HG02623 (cell line): ENCODE measurements around the gene TMEM125.

Experiments
- ATAC-seq: cut with Tn5 transposase; IDR thresholded peaks from one replicate; pipeline ENCODE4 v1.9.1; 2021; ENCODE audit warnings: moderate library complexity; ENCODE audit not compliant: unreplicated experiment

The TMEM125 gene

DNA sequence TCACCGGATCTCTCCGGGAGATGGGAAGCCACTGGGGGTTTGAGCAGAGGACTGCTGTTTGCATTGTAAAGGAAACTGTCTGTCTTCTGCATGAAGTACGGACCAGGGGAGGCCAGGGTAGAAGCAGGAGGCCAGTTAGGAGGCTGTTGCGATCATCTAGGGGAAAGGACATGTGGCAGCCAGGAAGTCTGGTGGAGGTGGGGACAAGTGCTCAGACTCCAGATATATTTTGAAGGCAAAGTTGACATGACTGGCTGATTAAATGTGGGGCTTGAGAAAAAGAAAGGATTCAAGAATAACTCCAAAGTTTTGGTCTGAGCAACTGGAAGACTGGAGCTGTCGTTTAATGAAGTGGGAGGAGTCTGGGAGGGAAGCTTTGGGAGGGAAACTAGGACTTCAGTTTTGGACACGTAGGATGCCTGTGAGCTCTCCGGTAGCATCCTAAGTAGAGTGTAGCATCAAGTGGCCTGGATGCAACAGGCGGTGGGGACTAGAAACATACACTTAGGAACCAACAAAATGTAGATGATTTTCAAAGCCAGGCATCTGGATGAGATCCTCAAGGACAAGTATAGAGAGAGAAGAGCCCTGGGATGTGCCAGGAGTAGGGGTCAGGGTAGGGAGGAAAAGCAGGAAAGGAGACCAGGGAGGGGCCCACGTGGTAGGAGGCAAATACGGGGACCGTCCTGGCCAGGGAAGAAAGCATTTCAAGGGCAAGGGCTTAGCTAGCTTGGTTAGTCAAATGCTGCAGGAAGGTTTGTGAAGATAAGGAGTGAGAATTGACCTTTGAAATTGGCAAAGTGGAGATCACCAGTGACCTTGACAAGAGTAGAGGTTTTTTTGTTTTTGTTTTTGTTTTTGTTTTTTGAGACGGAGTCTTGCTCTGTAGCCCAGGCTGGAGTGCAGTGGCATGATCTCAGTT is 19.3 kb downstream of the TMEM125 start:
- no peak for ATAC-seq

DNA sequence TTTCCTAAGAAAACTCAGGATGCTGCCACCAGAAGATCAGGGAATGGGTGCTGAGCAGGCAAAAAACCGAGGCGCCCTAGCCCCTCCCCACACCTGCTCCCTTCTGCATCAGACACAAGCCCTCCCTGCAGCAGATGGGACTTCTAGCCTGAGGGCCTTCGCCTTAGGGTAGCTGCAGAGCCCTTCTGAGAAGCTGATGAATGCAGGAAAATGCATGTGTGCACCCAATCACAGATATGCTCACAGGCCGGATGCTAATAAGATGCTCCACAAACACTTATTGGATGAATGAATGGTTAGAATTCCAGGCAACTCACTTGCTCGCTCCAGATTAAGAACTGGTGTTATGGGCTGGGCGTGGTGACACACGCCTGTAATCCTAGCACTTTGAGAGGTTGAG is 22.4 kb downstream of the TMEM125 start:
- no peak for ATAC-seq

DNA sequence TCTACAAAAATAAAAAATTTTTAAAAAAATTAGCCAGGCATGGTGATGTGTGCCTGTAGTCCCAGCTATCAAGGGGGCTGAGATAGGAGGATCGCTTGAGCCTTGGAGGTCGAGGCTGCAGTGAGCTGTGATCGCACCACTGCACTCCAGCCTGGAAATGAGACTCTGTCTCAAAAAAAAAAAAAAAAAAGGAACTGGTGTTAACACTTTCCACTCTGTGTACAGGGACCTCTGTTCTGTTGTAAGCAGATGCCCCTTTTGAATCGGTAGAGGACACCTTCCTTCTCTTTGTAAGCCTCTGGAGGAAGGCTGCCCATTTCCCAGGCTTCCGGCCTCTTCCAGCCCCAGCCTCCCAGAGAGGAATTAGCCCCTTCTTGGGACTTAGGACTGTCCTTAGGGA is 22.9 kb downstream of the TMEM125 start:
- ATAC-seq = no peak

DNA sequence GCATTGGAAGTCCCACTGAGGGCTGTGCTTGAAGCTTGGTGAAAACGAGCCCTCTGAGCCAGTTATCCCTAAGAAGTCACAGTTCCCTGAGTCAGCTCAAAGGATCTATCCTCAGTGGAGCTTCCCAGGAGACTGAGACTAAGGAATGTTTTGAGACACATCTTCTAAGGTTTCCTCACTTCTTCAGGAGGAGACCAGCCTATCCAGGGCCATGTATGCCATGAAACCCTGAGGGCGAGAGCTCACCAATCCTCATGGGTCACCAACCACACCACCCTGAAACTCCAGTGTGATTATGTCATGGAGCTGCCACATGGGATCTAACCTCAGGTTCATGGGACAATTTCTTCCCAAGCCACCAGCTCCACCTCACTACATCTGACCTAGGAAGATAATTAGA is 23.4 kb downstream of the TMEM125 start:
- ATAC-seq = no peak

DNA sequence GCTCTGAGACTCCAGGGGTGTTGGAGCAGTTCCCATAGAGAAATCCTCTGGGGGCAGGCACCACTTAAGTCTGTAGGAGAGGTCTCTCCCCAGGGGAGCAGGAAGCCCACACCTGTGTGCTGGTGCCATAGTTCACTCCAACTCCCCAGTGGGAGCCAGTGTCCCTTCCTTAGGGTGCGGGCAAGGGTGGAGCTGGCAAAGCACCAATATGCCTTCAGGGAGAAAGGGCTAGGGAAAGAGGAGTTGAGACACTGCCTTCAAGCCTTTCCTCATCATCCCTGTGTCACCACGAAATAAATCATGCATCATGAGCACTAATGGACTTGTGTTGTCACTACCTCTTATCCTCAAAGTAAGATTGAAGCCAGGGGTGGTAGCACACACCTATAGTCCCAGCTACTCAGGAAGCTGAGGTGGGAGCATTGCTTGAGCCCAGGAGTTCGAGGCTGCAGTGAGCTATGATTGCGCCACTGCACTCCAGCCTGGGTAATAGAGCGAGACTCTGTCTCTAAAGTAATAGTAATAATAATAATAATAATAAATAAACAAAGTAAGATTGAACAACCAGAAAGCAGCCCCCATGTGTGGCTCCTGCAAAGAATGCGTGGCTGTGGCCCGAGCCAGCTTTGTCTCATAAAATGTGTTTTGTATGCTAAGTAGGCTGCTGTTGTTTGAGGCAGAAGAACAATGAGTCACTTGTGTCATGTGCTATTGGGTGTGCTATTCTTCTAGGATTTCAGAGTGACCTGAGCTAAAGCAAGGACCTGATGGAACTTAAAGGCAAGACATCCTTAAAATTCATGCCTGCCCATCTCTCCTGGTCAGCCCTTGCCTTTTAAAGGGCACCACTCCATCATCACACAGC is 24.3 kb downstream of the TMEM125 start:
- ATAC-seq = no peak

DNA sequence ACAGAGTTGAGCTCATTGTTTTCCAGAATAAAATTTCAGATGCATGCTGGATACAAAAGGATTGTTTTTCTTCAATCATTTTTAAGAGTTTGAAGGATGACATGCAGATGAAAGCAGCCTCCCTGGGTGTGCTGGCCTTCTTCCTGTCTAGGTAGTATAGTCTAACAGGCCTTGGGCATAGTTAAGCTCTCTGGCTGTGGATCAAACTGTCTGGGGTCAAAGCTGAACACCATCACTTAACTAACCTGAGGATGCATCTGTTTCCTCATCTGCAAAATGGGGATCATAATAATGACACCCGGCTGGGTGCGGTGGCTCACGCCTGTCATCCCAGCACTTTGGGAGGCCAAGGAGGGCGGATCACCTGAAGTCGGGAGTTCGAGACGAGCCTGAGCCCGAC is 25.0 kb downstream of the TMEM125 start:
- no peak for ATAC-seq

DNA sequence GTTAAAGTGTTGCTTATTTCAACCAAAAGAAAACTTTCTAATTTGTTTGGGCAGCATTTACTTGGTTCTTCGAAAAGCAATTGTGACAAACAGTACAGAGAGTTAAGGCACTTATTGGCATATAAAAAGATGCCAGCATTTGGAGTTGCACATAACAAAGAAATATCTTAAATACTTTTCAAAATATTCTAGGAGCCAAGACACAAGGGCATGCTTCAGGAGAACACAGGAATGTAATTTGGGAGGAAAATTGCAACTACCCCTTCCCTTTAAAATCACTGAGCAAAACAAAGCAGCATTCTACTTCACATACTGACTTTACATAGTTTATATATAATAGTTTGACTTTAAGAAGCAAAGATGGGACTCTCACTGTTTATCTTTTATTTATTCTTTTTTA is 26.4 kb downstream of the TMEM125 start:
- ATAC-seq = no peak

DNA sequence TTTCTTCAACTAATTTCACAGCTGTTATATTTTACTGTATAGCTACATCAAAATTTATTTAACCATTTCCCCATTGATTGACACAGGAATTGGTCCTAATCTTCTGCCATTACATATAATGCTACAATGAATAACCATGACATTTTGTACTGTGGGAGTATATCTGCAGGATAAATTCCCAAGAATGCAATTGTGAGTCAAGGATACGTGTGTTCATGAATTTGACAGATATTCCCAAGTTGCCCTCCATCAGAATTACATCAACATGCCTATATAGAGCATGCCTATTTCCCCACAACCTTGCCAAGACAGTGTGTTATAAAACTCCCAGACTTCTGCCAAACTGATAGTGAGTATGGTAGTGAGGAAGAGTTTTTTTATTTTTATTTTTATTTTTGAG is 28.3 kb downstream of the TMEM125 start:
- no peak for ATAC-seq

DNA sequence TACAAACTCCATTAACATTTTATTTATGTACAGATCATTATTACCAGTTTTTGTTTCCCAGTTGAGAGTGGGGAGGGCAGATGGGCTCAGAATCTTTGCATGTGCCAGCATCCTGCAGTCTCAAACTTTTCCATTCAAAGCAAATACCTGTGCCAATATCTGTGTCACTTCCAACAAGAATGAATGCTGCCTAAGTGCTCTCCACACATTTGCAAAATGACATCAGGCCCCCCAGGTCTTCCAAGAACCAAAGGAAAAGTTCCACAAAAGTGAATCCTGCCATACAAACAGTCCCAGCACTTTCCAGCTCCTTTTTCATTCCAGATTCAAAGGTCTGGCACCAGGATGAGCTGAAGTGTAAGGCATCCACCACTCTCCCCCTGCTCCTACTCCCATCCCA is 29.3 kb downstream of the TMEM125 start:
- ATAC-seq = no peak

DNA sequence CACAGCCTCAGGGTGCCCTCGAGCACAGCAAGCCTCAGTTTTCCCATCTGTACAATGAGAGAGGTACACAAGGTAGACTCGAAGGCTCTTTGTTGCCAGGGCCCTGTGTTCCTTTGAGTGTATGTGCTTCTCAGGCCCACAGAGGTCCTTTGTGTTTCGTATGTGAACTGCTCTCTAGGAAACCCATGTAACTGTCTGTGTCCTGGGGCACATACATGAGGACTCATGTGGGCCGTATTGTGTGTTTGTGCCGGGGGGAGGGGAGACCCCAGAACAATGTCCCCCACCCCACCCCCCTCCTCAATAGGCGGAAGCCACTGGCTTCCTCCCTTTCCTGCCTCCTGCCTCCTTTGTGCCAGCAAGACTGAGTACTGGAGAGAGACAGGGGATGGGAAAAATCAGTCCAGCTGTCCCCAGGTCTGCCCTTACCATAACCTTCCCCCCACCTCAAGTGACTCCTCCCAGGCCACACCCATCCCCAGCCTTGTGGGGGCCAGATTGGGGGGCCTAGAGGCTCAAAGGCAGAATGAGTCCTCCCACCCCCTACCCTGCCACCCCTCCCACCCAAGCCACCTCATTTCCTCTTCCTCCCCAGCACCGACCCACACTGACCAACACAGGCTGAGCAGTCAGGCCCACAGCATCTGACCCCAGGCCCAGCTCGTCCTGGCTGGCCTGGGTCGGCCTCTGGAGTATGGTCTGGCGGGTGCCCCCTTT is 30.8 kb downstream of the TMEM125 start, which contains the start of gene TIE1:
Gene TIE1 (plus strand): TSS at position 605 of the 717 bp plus-strand sequence. CDS start 90 bp downstream, at position 695.
- ATAC-seq = no peak

DNA sequence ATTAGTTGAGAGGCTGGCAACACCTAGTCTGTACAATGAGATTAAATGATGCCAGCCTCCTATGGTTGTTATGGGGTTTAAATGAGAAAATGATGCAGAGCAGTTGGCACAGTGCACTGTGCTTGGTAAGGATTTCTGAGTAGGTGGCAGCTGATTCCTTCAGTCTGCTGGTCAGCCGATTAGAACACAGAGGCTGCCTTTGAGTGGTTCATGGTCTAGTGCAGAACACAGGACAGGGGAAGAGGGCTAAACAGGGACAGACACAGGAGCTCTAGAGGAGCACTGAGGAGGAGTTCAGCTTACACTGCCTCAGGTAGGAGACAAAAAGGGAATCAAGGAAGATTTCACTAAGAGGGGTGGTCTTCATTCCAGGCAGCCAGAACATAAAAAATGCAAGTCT is 32.4 kb downstream of the TMEM125 start:
- ATAC-seq = no peak

DNA sequence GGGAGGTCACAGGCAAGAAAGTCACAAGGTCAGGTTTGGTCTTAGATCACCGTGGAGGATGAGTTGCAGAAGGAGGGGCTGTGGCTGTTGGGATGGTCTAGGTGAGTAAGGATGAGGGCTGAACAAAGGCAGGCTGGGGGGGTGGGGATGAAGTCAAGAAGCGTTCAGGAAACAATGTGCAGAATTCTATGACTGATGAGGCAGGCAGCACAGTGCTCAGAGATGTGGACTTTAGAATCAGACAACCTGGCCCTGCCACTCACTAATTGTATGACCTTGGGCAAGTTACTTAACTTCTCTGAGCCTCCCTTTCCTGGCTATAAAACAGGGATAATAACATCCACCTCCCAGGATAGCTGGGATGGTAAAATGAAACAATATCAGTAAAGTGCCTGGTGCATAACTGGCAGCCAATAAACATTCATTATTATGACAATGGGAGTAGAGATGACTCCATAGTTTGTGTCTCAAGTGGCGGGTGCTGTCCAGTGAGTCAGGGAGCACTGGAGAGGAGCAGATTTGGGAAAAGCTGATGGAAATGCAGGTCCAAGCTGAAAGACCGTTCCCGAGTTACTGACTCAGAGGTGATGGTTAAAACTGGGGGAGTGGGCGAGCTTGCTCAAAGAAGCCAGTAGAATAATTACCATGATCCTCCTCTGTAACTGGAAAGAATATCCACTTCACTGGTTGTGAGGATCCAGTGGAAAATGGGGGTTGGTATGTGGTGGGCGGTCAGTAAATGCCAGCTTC is 33.1 kb downstream of the TMEM125 start:
- ATAC-seq = no peak

DNA sequence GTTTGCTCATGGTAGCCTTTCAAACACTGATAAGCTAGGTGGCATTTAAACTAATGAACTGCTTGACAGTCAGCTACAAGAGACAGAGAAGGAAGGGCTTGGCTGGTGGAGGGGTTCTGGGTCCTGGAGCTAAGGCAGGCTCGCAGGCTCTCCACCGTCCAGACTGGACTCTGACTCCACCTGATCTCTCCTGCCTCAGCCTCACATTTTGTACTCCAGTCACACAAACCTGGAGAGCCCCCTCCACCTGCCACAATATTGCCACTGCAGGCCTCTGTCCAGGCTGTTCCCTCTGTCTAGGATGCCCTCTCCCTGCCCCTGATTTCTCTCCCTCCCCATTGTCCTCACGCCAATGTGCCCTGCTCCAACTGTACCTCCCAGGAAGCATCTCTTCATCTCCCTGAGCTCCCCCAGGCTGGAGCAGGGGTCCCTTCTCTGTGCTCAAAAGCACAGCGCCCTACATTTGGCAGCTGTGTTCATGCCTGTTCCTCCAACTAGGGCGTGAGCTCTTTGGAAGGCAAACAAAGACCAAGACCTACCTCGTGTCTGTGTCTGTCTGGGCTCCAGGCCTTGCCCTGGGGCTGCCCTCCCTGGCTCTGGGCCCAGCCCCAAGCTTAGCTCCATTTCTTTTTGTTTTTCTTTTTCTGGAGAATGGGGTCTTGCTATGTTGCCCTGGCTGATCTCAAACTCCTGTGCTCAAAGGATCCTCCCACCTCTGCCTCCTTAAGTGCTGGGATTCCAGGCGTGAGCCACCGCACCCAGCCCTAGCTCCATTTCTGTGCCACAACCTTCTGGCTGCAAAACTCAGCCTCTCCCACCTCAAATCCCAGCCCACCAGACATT is 33.9 kb downstream of the TMEM125 start:
- no peak for ATAC-seq

DNA sequence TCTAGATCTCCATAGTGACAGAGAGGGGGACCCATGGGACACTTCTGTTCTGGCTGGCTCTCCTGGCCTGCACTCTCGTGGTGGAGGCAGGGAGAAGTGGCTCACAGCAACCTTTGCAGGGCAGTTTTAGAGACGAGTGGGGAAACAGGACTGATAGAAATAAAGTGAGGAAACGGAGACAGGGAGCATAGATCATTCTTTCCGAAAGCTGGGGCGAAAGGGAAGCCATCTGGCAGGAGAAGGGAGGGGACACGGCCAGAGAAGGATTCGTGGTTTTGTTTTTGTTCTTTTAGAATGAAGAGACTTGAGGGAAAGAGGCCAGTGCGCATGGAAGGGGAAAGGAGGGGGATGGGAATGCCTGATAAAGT is 34.5 kb downstream of the TMEM125 start:
- ATAC-seq = no peak

DNA sequence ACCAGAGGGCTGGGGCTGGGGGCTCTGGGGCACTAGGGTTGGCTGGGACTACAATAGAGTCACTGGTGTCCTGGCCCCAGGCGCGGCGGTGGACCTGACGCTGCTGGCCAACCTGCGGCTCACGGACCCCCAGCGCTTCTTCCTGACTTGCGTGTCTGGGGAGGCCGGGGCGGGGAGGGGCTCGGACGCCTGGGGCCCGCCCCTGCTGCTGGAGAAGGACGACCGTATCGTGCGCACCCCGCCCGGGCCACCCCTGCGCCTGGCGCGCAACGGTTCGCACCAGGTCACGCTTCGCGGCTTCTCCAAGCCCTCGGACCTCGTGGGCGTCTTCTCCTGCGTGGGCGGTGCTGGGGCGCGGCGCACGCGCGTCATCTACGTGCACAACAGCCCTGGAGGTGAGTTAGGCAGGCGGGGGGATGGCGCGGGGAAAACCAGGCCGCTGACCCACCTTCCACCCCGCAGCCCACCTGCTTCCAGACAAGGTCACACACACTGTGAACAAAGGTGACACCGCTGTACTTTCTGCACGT is 35.1 kb downstream of the TMEM125 start:
- ATAC-seq = no peak

DNA sequence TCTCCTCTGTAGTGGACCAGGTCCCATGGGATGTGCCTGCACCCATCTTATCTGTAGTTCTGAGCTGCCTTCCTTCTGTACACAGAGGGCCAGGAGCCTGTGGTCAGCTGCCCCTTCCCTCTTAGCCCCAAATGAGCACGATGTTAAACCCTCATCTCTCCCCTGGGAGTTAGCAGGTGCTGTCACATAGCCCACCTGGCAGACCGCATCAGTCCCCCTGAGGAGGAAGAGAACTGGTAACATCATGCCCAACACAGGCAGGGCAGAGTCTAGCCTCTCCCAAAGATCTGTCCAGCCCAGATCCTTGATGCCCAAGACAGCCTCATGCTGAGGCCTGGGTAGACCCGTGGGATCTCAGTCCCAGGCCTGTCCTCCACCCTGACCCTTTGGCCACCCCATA is 35.7 kb downstream of the TMEM125 start:
- no peak for ATAC-seq

DNA sequence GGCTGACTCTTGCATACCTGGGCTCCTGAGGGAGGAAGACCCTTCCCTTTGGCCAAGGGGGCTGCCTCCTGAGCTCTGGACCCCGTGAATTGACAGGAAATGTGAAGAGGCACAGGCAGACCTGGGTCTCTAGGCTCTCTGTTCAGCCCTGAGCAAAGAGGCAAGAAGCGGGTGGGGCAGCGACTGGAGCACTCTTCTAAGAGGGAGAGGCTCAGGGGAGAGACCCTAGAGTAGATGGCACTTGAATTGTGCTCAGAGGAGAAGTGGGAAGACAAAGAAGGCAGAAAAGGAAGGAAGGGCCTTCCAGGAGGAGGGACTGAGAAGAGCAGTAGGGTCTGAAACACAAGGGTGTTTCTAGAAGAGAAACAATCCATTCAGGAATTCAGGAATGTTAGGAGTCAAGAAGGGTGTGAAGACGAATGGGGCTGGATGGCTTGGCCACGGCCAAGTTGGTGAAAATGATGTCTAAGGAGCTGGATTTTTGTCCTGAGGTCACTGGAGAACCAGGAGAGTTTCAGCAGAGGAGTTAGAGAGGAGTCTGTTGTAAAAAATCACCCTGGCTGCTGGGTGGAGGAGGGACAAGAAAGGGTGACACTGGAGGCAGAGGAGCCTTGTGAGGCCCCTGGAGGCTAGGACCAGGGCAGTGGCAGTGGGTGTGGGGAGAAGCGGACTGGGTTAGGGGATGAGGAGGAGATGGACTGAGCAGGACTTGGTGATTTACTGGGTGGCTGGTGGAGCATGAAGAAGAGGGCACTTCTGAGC is 36.3 kb downstream of the TMEM125 start:
- no peak for ATAC-seq

DNA sequence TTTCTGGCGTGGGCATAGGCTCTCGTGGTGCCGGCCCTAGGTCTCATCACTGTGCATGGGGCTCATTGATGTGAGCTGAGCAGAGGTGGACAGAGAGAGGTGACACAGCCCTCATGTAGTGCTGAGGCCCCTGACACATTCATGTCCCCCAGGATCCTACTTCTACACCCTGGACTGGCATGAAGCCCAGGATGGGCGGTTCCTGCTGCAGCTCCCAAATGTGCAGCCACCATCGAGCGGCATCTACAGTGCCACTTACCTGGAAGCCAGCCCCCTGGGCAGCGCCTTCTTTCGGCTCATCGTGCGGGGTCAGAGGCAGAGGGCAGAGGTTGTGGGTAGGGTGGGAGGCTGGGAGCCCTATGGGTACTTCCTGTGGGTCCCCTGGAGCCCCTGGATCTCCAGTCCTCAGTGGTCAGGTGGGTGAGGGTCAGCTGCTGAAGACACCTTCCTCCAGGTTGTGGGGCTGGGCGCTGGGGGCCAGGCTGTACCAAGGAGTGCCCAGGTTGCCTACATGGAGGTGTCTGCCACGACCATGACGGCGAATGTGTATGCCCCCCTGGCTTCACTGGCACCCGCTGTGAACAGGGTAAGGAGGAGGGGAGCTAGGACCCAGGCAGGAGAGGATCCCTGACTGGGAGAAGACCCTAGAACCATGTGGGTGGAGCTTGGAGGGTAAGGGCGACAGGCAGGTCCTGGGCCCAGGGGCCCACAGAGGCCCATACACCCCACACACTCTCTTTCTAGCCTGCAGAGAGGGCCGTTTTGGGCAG is 37.1 kb downstream of the TMEM125 start:
- ATAC-seq = no peak
